Erythroblast (primary cell): ENCODE measurements around the gene ZCCHC24.

Source experiments
- GATA1 ChIP-seq: IDR thresholded peaks from 2 replicates; pipeline ENCODE4 v1.6.1; 2011; ENCODE audit warnings: low read depth, mild to moderate bottlenecking, control low read depth, low read length, moderate library complexity
- POLR2A ChIP-seq: IDR thresholded peaks from 2 replicates; pipeline ENCODE4 v1.6.1; 2011; ENCODE audit warnings: mild to moderate bottlenecking, low read length

DNA sequence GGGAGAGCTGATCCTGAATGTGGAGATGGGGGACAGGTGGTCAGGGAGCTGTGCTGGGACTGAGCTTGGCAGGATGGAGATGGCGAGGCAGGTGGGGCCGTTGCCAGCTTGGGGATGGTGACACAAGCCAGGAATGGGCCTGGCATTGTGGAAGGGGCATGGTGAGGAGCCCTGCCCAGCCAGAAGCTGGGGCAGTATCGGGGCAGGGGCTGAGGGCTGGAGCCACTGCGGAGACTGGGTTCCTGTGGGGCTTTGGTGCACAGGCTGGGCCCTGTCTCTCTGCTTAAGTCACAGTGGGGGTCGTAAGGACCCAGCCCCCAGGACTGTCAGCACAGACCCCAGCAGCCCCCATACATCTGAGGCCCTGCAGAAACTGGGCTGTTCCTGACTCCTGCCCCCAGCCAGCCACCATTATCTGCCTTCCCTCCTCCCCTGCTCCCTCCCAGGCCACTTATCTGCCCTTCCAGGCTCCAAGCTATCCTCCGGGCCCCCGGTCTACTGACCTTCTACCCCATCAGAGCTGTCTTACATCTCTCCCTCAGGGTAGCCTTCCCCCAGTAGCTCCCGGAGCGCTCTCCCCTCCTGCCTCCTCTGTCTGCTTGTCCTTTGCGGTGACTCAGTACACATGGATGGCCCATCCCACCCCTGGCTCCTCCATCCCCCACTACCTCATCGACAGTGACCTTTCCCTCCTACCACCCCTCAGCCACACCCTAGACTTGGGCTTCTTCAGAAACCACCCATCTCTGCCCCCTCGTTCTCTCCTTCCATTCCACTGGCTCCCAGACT is 54.0 kb downstream of the ZCCHC24 start:
- no peak for TF ChIP-seq POLR2A
- no peak for TF ChIP-seq GATA1
